SW 1271 (cell line): ENCODE results near the gene NWD2.
A peak's percentile ranks its signal among the peaks of the same experiment; 100 is the strongest.

Experiments used
- DNase-seq, 2 experiments: peaks; one replicate each; lab custom pipeline; 2025; lab: John Stamatoyannopoulos, UW

NWD2 gene

GRCh38 chr4:37279894-37280592, 35.5 kb downstream of the NWD2 start:
- no peak for DNase-seq

GRCh38 chr4:37299468-37299867, 54.9 kb downstream of the NWD2 start:
- no peak for DNase-seq

- no peak for DNase-seq
Observed at GRCh38 chr4:37304612-37305011, 60.1 kb downstream of the NWD2 start.

GRCh38 chr4:37305984-37306383, 61.4 kb downstream of the NWD2 start:
- DNase-seq = no peak

- DNase-seq = no peak
Observed at GRCh38 chr4:37317104-37317643, 72.6 kb downstream of the NWD2 start.

- DNase-seq = no peak
Observed at GRCh38 chr4:37320513-37321235, 76.1 kb downstream of the NWD2 start.

- no peak for DNase-seq
Observed at GRCh38 chr4:37322122-37322521, 77.6 kb downstream of the NWD2 start.

- no peak for DNase-seq
Observed at GRCh38 chr4:37324546-37324945, 80.0 kb downstream of the NWD2 start.

GRCh38 chr4:37326852-37327251, 82.3 kb downstream of the NWD2 start:
- DNase-seq = no peak

- no peak for DNase-seq
Observed at GRCh38 chr4:37338972-37339371, 94.4 kb downstream of the NWD2 start.

- no peak for DNase-seq
Observed at GRCh38 chr4:37358748-37359147, 114.2 kb downstream of the NWD2 start.

- DNase-seq = no peak
Observed at GRCh38 chr4:37359261-37359660, 114.7 kb downstream of the NWD2 start.

- no peak for DNase-seq
Observed at GRCh38 chr4:37365888-37366287, 121.3 kb downstream of the NWD2 start.

- no peak for DNase-seq
Observed at GRCh38 chr4:37367901-37368300, 123.4 kb downstream of the NWD2 start.

GRCh38 chr4:37370052-37370451, 125.5 kb downstream of the NWD2 start:
- no peak for DNase-seq

GRCh38 chr4:37381040-37381668, 136.6 kb downstream of the NWD2 start:
- no peak for DNase-seq

- peak in 1 of 2 experiments; percentile 38 for DNase-seq
Observed at GRCh38 chr4:37383579-37384229, 139.2 kb downstream of the NWD2 start.

- no peak for DNase-seq
Observed at GRCh38 chr4:37385424-37385823, 140.9 kb downstream of the NWD2 start.

- no peak for DNase-seq
Observed at GRCh38 chr4:37388681-37389365, 144.3 kb downstream of the NWD2 start.

GRCh38 chr4:37389366-37389765, 144.8 kb downstream of the NWD2 start:
- no peak for DNase-seq

- peak in 1 of 2 experiments; percentile 56 for DNase-seq
Observed at GRCh38 chr4:37389967-37390580, 145.5 kb downstream of the NWD2 start.
